Esophagus muscularis mucosa (tissue), 4 donors: ENCODE data around the gene TBCD. TPM values are rescaled to one million over a fixed set of nuclear protein-coding genes. Genes with fewer than 3 reads are reported as not detected.
A peak's percentile ranks its signal among the peaks of the same experiment; 100 is the strongest.
"Not testable (repeated sequence)": the region's sequence is repeated elsewhere in the genome, so short reads cannot be mapped to it uniquely, and the experiment has no call there.

Source experiments
- DNase-seq: peaks from one replicate; pipeline ENCODE4 v3.0.0-alpha.2; 2017; ENCODE audit errors: extremely low spot score
- H3K27ac ChIP-seq, 4 donors: fragments of 200-600 bp; sonication (generic); replicated peaks in 1 of 4; 1 replicate in 3 of 4; 2 replicates in 1 of 4; pipeline ENCODE4 v1.5.1; 2016 to 2019; ENCODE audit warnings: mild to moderate bottlenecking in 1 of 4
- H3K27me3 ChIP-seq, 4 donors: fragments of 200-600 bp; sonication (generic); one replicate each; pipeline versions ENCODE4 v1.5.1 to v1.6.0; 2016 to 2019
- H3K36me3 ChIP-seq, 4 donors: fragments of 200-600 bp; sonication (generic); one replicate each; pipeline ENCODE4 v1.5.1; 2016 to 2019
- H3K4me1 ChIP-seq, 4 donors: fragments of 200-600 bp; sonication (generic); one replicate each; pipeline ENCODE4 v1.5.1; 2016 to 2019
- H3K4me3 ChIP-seq, 4 donors: fragments of 200-600 bp; sonication (generic); 1 replicate in 2 of 4; 2 replicates in 2 of 4; pipeline ENCODE4 v1.5.1; 2016 to 2019; ENCODE audit warnings: mild to moderate bottlenecking in 4 of 4, moderate library complexity in 1 of 4
- H3K9me3 ChIP-seq, 4 donors: fragments of 200-600 bp; sonication (generic); 1 replicate in 3 of 4; 2 replicates in 1 of 4; pipeline ENCODE4 v1.5.1; 2016 to 2019
- EP300 ChIP-seq: sonication (generic); formaldehyde crosslinking; IDR thresholded peaks from one replicate; pipeline ENCODE4 v1.6.1; 2017; ENCODE audit warnings: antibody characterized with exemption
- POLR2A ChIP-seq: fragments of 450-650 bp; IDR thresholded peaks from one replicate; pipeline ENCODE4 v1.6.1; 2017; ENCODE audit warnings: antibody characterized with exemption, moderate library complexity, mild to moderate bottlenecking, low read depth
- POLR2AphosphoS5 ChIP-seq, 2 donors: sonication (generic); formaldehyde crosslinking; IDR thresholded peaks; one replicate each; pipeline ENCODE4 v1.6.1; 2017; ENCODE audit warnings: antibody characterized with exemption in 2 of 2
- WGBS: methylation state at CpG from one replicate; pipeline ENCODE4 v1.1.5; 2018; 5-methylcytosine and 5-hydroxymethylcytosine counted together
- intact Hi-C: fragments of 100-400 bp; cut with DNase I; formaldehyde crosslinking; loops from one replicate; pipeline ENCODE4 v1.15.1; 2023
- total RNA-seq, 4 donors: library from RNA; depleted of rRNA; stranded (reverse); fragments of >200 nt; gene quantifications; one replicate each; pipeline versions ENCODE4 v1.1.0 to v1.2.1, GENCODE V29; 2016
- TF ChIP-seq, protein P1 (sequence below), 3 experiments: fragments of 200-600 bp in 2 of 3; fragments of 450-650 bp in 1 of 3; sonication (generic) in 2 of 3; IDR thresholded peaks; one replicate each; pipeline ENCODE4 v1.5.1; 2017 to 2019; ENCODE audit warnings: antibody characterized with exemption in 3 of 3, mild to moderate bottlenecking in 2 of 3, moderate library complexity in 1 of 3

TBCD gene
- total RNA-seq, 4 donors from 2014 or later, result 38.1 to 56.7 (median 53.6) TPM

DNA sequence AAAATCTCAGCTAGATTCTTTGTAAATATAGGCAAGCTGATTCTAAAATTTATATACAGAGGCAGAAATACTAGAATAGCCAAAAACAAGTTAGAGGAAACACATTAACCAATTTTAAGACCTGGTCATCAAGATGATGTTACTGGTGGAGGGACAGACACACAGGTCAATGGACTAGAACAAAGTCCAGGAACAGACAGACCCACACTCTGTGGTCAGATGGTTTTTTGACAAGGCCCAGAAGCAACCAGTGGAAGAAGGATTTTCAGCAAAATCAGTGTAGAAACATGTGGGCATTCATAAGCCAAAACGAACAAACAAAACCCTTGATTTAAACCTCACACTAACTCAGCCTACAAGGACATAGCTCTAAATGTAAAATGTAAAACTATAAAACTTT is 227.9 kb downstream of the TBCD start:
- no peaks in the 10 kb centered on the region for H3K27me3 ChIP-seq
- DNase-seq, result no peak
- 92% methylated on average over 1 of the region's 1 CpG for WGBS
- intact Hi-C loops, result no loop called here
- no peaks in the 10 kb centered on the region for H3K4me1 ChIP-seq
- TF ChIP-seq, protein P1, sequence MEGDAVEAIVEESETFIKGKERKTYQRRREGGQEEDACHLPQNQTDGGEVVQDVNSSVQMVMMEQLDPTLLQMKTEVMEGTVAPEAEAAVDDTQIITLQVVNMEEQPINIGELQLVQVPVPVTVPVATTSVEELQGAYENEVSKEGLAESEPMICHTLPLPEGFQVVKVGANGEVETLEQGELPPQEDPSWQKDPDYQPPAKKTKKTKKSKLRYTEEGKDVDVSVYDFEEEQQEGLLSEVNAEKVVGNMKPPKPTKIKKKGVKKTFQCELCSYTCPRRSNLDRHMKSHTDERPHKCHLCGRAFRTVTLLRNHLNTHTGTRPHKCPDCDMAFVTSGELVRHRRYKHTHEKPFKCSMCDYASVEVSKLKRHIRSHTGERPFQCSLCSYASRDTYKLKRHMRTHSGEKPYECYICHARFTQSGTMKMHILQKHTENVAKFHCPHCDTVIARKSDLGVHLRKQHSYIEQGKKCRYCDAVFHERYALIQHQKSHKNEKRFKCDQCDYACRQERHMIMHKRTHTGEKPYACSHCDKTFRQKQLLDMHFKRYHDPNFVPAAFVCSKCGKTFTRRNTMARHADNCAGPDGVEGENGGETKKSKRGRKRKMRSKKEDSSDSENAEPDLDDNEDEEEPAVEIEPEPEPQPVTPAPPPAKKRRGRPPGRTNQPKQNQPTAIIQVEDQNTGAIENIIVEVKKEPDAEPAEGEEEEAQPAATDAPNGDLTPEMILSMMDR (IDR thresholded peaks at IDR 0.05), result no peak
- no peak for TF ChIP-seq POLR2AphosphoS5 (IDR thresholded peaks at IDR 0.05)
- H3K36me3 ChIP-seq, result no peaks in the 10 kb centered on the region
- no peaks in the 10 kb centered on the region for H3K9me3 ChIP-seq
- no peak overlapping the region for H3K4me3 ChIP-seq
- no peak overlapping the region for H3K27ac ChIP-seq

DNA sequence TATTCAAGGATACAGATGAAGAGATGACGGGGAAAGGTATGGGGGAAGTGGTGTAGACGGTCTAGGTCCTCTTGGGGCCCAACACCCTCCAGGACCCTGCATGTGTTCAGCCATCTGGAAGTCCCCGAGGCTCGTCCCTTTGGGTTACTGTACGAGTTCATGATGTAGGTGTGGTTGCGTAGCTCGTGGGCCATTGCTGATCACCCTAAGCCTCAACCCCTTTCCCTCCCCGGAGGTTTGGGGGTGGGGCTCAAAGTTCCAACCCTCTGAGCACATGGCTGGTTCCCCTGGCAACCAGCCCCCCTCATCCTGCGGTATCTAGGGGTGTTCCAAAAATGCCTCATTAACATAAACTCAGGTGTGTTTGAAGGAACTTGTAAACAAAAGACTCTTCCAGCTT is 228.8 kb downstream of the TBCD start:
- DNase-seq, result peak; percentile 53
- intact Hi-C loops, result no loop called here
- Histone ChIP-seq H3K27ac (no peak overlapping the region), H3K9me3 (no peaks in the 10 kb centered on the region), H3K36me3 (no peaks in the 10 kb centered on the region), H3K4me3 (no peak overlapping the region), H3K4me1 (no peaks in the 10 kb centered on the region), H3K27me3 (no peaks in the 10 kb centered on the region)
- 80% methylated on average over 9 of the region's 9 CpGs for WGBS
- no peak for TF ChIP-seq EP300
- no peak for TF ChIP-seq POLR2AphosphoS5 (IDR thresholded peaks at IDR 0.05)
- TF ChIP-seq, protein P1 (IDR thresholded peaks at IDR 0.05), result no peak
- no peak for TF ChIP-seq POLR2A

DNA sequence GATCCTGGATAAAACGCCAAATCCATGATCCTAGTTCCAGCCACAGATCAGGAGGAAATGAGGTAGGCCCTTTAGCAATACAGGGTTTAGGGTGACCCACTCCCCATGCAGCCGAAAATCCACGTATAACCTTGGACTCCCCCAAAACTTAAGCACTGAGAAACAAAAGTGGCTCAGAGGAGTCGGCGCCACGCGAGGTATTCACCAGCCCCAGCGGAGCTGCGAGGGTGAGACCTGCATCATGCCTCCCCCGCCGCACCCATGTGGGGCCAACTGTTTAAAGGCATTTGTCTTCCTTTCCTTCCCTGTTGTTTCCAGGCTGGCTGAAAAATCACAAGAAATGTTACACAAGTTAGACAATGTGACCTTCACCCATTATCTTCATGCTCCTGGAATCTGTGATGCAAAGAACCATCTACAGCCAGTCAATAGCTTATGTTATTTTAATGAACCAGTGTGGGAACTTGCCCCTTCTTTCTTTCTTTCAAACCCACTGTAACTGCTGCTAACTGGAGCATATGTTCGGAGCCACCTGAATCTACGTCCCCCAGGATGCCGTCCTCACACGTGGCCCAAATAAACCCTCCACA is 229.4 kb downstream of the TBCD start:
- H3K4me3 ChIP-seq, result no peak overlapping the region
- no peaks in the 10 kb centered on the region for H3K9me3 ChIP-seq
- peaks cover 0 to 5% (median 2%) of the 10 kb centered on the region in 4 donors for H3K4me1 ChIP-seq
- TF ChIP-seq POLR2AphosphoS5 (IDR thresholded peaks at IDR 0.05) (no peak), POLR2A (no peak), EP300 (no peak)
- H3K27ac ChIP-seq, result no peak overlapping the region
- no peaks in the 10 kb centered on the region for H3K27me3 ChIP-seq
- H3K36me3 ChIP-seq, result no peaks in the 10 kb centered on the region
- DNase-seq, result peak; percentile 37
- intact Hi-C loops, result no loop called here
- WGBS, result 89% methylated on average over 15 of the region's 15 CpGs

DNA sequence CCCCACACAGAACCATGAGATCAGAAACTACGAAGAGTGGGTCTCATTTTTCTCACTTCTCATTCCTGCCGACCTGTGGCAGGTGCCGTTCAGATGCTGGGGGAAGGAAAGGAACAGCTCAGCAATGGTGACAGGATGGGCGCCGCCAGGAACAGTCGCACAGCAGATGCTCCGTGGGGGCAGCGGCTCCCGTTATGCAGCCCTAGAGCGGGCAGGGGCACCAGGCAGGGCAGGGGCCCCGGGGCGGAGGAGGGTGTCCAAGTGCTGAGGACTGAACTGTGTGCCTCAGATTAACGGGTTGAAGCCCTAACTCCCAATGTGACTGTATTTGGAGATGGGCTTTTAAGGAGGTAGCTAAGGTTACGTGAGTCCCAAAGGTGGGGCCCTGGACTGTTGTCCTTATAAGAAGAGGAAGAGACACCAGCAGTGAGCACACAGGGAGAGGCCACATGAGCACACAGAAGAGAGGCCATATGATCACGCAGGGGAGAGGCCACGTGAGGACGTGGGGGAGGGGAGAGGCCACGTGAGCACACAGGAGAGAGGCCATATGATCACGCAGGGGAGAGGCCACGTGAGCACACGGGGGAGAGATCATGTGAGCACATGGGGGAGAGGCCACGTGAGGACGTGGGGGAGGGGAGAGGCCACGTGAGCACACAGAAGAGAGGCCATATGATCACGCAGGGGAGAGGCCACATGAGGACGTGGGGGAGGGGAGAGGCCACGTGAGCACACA is 231.8 kb downstream of the TBCD start:
- Histone ChIP-seq H3K27ac (no peak overlapping the region), H3K4me1 (peaks cover 0 to 6% (median 3%) of the 10 kb centered on the region in 4 donors), H3K36me3 (no peaks in the 10 kb centered on the region), H3K27me3 (no peaks in the 10 kb centered on the region), H3K4me3 (no peak overlapping the region), H3K9me3 (no peaks in the 10 kb centered on the region)
- peak; percentile 34 for DNase-seq
- 93% methylated on average over 27 of the region's 27 CpGs for WGBS
- intact Hi-C loops, result no loop called here
- no peak for TF ChIP-seq POLR2AphosphoS5 (IDR thresholded peaks at IDR 0.05)
- no peak for TF ChIP-seq EP300
- TF ChIP-seq, protein P1 (IDR thresholded peaks at IDR 0.05), result no peak
- no peak for TF ChIP-seq POLR2A

DNA sequence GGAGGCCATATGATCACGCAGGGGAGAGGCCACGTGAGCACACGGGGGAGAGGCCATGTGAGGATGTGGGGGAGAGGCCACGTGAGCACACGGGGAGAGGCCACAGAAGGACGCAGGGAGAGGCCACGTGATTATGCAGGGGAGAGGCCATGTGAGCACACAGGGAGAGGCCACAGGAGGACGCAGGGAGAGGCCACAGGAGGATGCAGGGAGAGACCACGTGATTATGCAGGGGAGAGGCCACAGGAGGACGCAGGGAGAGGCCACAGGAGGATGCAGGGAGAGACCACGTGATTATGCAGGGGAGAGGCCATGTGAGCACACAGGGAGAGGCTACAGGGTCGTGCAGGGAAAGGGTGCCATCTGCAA is 232.4 kb downstream of the TBCD start:
- DNase-seq, result peak; percentile 19
- intact Hi-C loops, H3K27ac ChIP-seq, H3K4me1 ChIP-seq, H3K9me3 ChIP-seq, H3K4me3 ChIP-seq, H3K27me3 ChIP-seq, H3K36me3 ChIP-seq: not testable (repeated sequence)
- 82% methylated on average over 12 of the region's 12 CpGs for WGBS
